Neutrophil (primary cell): ENCODE results near the gene TOX2.

Experiments used
- H3K27ac ChIP-seq: fragments of 200-600 bp; sonication (generic); 2 replicates; pipeline ENCODE4 v1.5.1; 2016; ENCODE audit warnings: mild to moderate bottlenecking, moderate library complexity
- H3K27me3 ChIP-seq: fragments of 200-600 bp; sonication (generic); 2 replicates; pipeline ENCODE4 v1.6.0; 2016; ENCODE audit warnings: mild to moderate bottlenecking
- H3K36me3 ChIP-seq: fragments of 200-600 bp; sonication (generic); 2 replicates; pipeline ENCODE4 v1.5.1; 2017
- H3K4me1 ChIP-seq, 2 experiments: fragments of 200-600 bp in 1 of 2; sonication (generic) in 1 of 2; 1 replicate in 1 of 2; 2 replicates in 1 of 2; pipeline versions ENCODE4 v1.5.1 to v1.6.1; 2013 to 2016; ENCODE audit warnings: low read depth in 1 of 2, low read length in 1 of 2, mild to moderate bottlenecking in 1 of 2, moderate library complexity in 1 of 2; ENCODE audit not compliant: control insufficient read depth in 1 of 2, insufficient read depth in 1 of 2
- H3K4me3 ChIP-seq, 2 experiments: fragments of 200-600 bp in 1 of 2; sonication (generic) in 1 of 2; 1 replicate in 1 of 2; 2 replicates in 1 of 2; pipeline ENCODE4 v1.5.1; 2013 to 2016; ENCODE audit warnings: low read depth in 1 of 2, low read length in 1 of 2, mild to moderate bottlenecking in 1 of 2, moderate library complexity in 1 of 2
- H3K9me3 ChIP-seq: fragments of 200-600 bp; sonication (generic); 2 replicates; pipeline ENCODE4 v1.5.1; 2016
- TF ChIP-seq, protein P1 (sequence below): fragments of 200-600 bp; sonication (generic); IDR thresholded peaks from 2 replicates; pipeline ENCODE4 v1.5.1; 2016; ENCODE audit warnings: antibody characterized with exemption

Gene TOX2

DNA sequence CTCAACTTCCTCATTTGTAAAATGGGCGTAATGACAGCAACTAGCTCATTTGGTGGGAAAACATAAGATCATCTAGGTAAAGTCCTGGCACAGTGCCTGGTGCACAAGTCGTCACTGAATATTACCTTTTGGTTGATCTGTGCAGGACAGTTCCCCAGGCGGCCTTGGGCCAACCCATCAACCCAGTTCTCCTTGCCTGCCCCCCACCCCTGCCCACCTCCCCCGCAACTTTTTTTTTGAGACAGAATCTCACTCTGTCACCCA, 173.1 kb downstream of the TOX2 start:
- H3K4me1 ChIP-seq, result no peaks in the 10 kb centered on the region
- TF ChIP-seq, protein P1, sequence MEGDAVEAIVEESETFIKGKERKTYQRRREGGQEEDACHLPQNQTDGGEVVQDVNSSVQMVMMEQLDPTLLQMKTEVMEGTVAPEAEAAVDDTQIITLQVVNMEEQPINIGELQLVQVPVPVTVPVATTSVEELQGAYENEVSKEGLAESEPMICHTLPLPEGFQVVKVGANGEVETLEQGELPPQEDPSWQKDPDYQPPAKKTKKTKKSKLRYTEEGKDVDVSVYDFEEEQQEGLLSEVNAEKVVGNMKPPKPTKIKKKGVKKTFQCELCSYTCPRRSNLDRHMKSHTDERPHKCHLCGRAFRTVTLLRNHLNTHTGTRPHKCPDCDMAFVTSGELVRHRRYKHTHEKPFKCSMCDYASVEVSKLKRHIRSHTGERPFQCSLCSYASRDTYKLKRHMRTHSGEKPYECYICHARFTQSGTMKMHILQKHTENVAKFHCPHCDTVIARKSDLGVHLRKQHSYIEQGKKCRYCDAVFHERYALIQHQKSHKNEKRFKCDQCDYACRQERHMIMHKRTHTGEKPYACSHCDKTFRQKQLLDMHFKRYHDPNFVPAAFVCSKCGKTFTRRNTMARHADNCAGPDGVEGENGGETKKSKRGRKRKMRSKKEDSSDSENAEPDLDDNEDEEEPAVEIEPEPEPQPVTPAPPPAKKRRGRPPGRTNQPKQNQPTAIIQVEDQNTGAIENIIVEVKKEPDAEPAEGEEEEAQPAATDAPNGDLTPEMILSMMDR, result no peak
- peaks cover 13% of the 10 kb centered on the region for H3K27me3 ChIP-seq
- no peaks in the 10 kb centered on the region for H3K9me3 ChIP-seq
- no peak overlapping the region for H3K4me3 ChIP-seq
- H3K27ac ChIP-seq, result no peak overlapping the region
- H3K36me3 ChIP-seq, result no peaks in the 10 kb centered on the region

DNA sequence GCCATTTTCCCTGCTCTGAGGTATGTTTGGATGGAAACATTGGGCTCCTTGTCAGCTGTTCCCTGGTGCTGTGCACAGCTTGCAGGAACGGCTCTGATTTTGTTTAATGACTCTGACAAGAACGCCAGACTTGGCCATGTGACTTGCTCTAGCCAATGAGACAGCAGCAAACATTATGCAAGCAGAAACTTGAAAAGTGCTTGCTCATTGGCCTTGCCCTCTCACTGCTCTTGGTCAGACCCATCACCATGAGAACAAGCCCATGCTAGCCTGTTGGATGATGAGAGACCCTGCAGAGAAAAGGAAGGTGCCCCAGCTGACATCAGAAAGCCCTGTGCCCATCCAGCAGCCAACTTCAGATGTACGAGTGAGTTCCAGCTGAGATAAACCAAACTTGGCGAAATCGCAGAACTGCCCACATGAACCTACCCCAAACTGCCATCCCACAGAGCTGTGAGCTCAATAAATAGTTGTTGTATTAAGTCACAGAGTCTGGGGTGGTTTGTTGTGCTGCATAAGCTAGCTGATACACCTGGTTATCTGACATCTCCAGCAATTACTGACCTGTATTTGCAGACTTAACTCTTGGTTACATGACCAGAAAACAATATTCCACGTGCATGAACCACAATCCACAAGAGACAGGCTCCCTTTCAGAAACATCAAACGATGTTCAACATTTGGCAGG, 175.5 kb downstream of the TOX2 start:
- Histone ChIP-seq H3K27ac (no peak overlapping the region), H3K27me3 (peaks cover 31% of the 10 kb centered on the region), H3K4me1 (no peaks in the 10 kb centered on the region), H3K9me3 (no peaks in the 10 kb centered on the region), H3K36me3 (no peaks in the 10 kb centered on the region), H3K4me3 (no peak overlapping the region)
- TF ChIP-seq, protein P1, result no peak

DNA sequence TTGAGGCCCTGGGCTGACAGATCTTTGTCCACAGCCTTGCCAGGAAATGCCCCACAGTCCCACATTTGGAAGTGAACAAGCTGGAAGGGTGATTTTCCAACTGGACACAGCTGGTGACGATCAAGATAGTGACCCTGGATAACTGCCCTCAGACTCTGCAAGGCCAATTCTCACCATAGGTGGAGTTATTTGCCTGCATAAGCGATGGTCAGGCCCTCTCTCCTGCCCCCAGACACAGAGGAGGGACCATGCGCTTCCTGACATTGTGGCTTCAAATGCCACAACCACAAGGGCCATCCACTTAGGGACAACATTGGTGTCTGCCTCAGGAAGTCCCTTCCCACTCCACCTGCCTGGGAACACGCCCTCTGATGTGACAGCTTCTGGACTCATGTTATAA, 176.4 kb downstream of the TOX2 start:
- no peaks in the 10 kb centered on the region for H3K36me3 ChIP-seq
- TF ChIP-seq, protein P1, result no peak
- peaks cover 40% of the 10 kb centered on the region for H3K27me3 ChIP-seq
- H3K9me3 ChIP-seq, result no peaks in the 10 kb centered on the region
- H3K4me1 ChIP-seq, result no peaks in the 10 kb centered on the region
- H3K27ac ChIP-seq, result no peak overlapping the region
- no peak overlapping the region for H3K4me3 ChIP-seq

DNA sequence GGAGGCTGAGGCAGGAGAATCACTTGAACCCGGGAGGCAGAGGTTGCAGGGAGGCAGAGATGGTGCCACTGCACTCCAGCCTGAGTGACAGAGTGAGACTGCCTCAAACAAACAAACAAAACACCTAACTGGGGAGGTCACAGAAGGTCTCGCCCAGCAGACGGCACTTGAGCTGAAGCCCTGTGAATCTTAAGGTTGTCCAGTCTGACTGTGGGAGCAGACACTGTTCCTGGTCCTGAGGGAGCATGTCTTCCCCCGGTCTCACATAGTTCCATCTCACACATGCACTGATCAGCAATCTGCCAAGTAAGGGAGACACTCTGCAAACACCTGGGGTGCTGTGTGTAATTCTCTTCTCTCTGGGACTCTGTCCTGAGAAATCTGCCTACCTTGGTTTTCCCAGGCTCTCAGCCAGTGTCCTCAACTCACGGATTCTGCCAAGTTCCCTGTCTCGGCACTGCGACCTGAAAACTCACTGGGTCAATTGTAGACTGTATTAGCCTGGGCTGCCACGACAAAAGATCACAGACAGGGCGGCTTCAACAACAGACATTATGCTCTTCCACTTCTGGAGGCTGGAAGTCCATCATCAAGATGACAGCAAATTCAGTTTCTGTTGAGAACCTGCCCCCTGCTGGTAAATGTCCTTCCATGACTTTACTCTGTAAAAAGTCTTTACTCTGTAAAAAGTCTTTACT, 178.0 kb downstream of the TOX2 start:
- no peak overlapping the region for H3K27ac ChIP-seq
- no peak overlapping the region for H3K4me3 ChIP-seq
- H3K36me3 ChIP-seq, result no peaks in the 10 kb centered on the region
- no peaks in the 10 kb centered on the region for H3K4me1 ChIP-seq
- no peaks in the 10 kb centered on the region for H3K9me3 ChIP-seq
- TF ChIP-seq, protein P1, result no peak
- peaks cover 40% of the 10 kb centered on the region for H3K27me3 ChIP-seq

DNA sequence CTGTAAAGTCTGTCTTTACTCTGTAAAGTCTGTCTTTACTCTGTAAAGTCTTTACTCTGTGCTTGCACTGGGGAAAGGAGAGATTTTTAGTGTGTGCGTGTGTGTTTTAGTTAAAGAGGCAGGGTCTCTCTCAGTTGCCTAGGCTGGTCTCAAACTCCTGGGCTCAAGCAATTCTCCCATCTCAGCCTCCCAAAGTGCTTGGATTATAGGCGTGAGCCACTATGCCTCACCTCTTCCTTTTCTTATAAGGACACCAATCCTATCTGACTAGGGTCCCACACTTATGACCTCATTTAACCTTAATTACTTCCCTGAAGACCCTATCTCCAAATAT, 178.6 kb downstream of the TOX2 start:
- TF ChIP-seq, protein P1, result no peak
- Histone ChIP-seq H3K27me3 (peaks cover 37% of the 10 kb centered on the region), H3K36me3 (no peaks in the 10 kb centered on the region), H3K9me3 (no peaks in the 10 kb centered on the region), H3K4me1 (no peaks in the 10 kb centered on the region), H3K27ac (no peak overlapping the region), H3K4me3 (no peak overlapping the region)
